GM23338 (cell line): ENCODE data around the gene ZC3H7A. TPM values are rescaled to one million over a fixed set of nuclear protein-coding genes. Genes with fewer than 3 reads are reported as not detected.

Source experiments
- ATAC-seq: fragments of 200-7000 bp; cut with Tn5 transposase; 3 replicates; pipeline ENCODE4 v1.9.1; 2020
- DNase-seq: peaks from one replicate; pipeline ENCODE4 v3.0.0-alpha.2; 2015; ENCODE audit warnings: low spot score
- H2AFZ ChIP-seq: fragments of 200-600 bp; sonication (generic); 2 replicates; pipeline ENCODE4 v1.8.0; 2016; ENCODE audit warnings: antibody characterized with exemption, mild to moderate bottlenecking, moderate library complexity
- H3F3A ChIP-seq: fragments of 200-600 bp; sonication (generic); replicated peaks from 2 replicates; pipeline ENCODE4 v1.8.0; 2017; ENCODE audit warnings: antibody characterized with exemption, mixed run types, low read depth
- H3K27ac ChIP-seq: fragments of 200-600 bp; sonication (generic); 2 replicates; pipeline ENCODE4 v1.6.1; 2016; ENCODE audit warnings: low read depth
- H3K27me3 ChIP-seq: fragments of 200-600 bp; sonication (generic); 2 replicates; pipeline ENCODE4 v1.8.0; 2016; ENCODE audit warnings: mild to moderate bottlenecking, mixed run types, moderate library complexity; ENCODE audit not compliant: insufficient read depth
- H3K36me3 ChIP-seq: fragments of 200-600 bp; sonication (generic); 2 replicates; pipeline ENCODE4 v1.8.0; 2016; ENCODE audit warnings: mild to moderate bottlenecking; ENCODE audit not compliant: insufficient read depth
- H3K4me1 ChIP-seq: fragments of 200-600 bp; sonication (generic); 2 replicates; pipeline ENCODE4 v1.8.0; 2016; ENCODE audit warnings: mild to moderate bottlenecking, moderate library complexity; ENCODE audit not compliant: insufficient read depth
- H3K4me2 ChIP-seq: fragments of 200-600 bp; sonication (generic); 2 replicates; pipeline ENCODE4 v1.7.1; 2017; ENCODE audit warnings: mixed run types
- H3K4me3 ChIP-seq: fragments of 200-600 bp; sonication (generic); 2 replicates; pipeline ENCODE4 v1.6.1; 2016; ENCODE audit warnings: mixed run types
- H3K79me2 ChIP-seq: fragments of 200-600 bp; sonication (generic); replicated peaks from 2 replicates; pipeline ENCODE4 v1.8.0; 2017; ENCODE audit warnings: mild to moderate bottlenecking; ENCODE audit not compliant: insufficient read depth
- H3K9me2 ChIP-seq: fragments of 200-600 bp; sonication (generic); 2 replicates; pipeline ENCODE4 v1.8.0; 2017; ENCODE audit not compliant: insufficient read depth
- H4K20me1 ChIP-seq: fragments of 200-600 bp; sonication (generic); replicated peaks from 2 replicates; pipeline ENCODE4 v1.8.0; 2017; ENCODE audit warnings: mild to moderate bottlenecking; ENCODE audit not compliant: insufficient read depth
- H3K27ac Mint-ChIP-seq: 2 replicates; pipeline ENCODE4 v1.8.0; 2020; ENCODE audit warnings: inconsistent platforms, mild to moderate bottlenecking, moderate library complexity, mixed read lengths
- H3K27me3 Mint-ChIP-seq: 3 replicates; pipeline ENCODE4 v1.8.0; 2022; ENCODE audit warnings: low read depth, mild to moderate bottlenecking, moderate library complexity, mixed read lengths, inconsistent platforms; ENCODE audit not compliant: insufficient read depth, poor library complexity
- H3K36me3 Mint-ChIP-seq: 3 replicates; pipeline ENCODE4 v1.8.0; 2021; ENCODE audit warnings: low read depth, mild to moderate bottlenecking, inconsistent platforms, moderate library complexity, mixed read lengths
- H3K4me1 Mint-ChIP-seq: 3 replicates; pipeline ENCODE4 v1.8.0; 2020; ENCODE audit warnings: mild to moderate bottlenecking, inconsistent platforms, mixed read lengths
- H3K4me3 Mint-ChIP-seq: 3 replicates; pipeline ENCODE4 v1.8.0; 2021; ENCODE audit warnings: moderate library complexity, mild to moderate bottlenecking, inconsistent platforms, mixed read lengths
- H3K9me3 Mint-ChIP-seq: 3 replicates; pipeline ENCODE4 v1.8.0; 2020; ENCODE audit warnings: moderate library complexity, mild to moderate bottlenecking, inconsistent platforms, mixed read lengths
- JUNB ChIP-seq: IDR thresholded peaks from one replicate; pipeline ENCODE4 v1.6.1; 2016; ENCODE audit warnings: antibody characterized with exemption; ENCODE audit not compliant: unreplicated experiment
- POLR2AphosphoS5 ChIP-seq: IDR thresholded peaks from 2 replicates; pipeline ENCODE4 v1.6.1; 2016; ENCODE audit warnings: antibody characterized with exemption, low read depth
- STAT1 ChIP-seq: IDR thresholded peaks from one replicate; pipeline ENCODE4 v1.6.1; 2016; ENCODE audit warnings: antibody characterized with exemption; ENCODE audit not compliant: unreplicated experiment
- ZNF462 ChIP-seq: fragments of 250-450 bp; sonication (Bioruptor Pico); IDR thresholded peaks from 2 replicates; pipeline ENCODE4 v1.5.0; 2020; ENCODE audit warnings: mild to moderate bottlenecking, moderate library complexity
- polyA plus RNA-seq: library from polyadenylated mRNA; unstranded; fragments of >200 nt; fragmentation: Nextera tagmentation; extraction: Ambion mirVana; gene quantifications from 2 replicates; pipeline ENCODE4 v1.2.1, GENCODE V29; 2016
- total RNA-seq: library from RNA; depleted of rRNA; stranded (reverse); fragments of >200 nt; shearing (Covaris generic); gene quantifications from 2 replicates; pipeline ENCODE4 v1.2.3, GENCODE V29; 2014
- TF ChIP-seq, protein P1 (sequence below): IDR thresholded peaks from 2 replicates; pipeline ENCODE4 v1.6.1; 2016; ENCODE audit warnings: antibody characterized with exemption

The ZC3H7A gene
- total and polyA plus RNA-seq, 2 experiments from 2014 or later = 32.7 to 42.2 TPM

DNA sequence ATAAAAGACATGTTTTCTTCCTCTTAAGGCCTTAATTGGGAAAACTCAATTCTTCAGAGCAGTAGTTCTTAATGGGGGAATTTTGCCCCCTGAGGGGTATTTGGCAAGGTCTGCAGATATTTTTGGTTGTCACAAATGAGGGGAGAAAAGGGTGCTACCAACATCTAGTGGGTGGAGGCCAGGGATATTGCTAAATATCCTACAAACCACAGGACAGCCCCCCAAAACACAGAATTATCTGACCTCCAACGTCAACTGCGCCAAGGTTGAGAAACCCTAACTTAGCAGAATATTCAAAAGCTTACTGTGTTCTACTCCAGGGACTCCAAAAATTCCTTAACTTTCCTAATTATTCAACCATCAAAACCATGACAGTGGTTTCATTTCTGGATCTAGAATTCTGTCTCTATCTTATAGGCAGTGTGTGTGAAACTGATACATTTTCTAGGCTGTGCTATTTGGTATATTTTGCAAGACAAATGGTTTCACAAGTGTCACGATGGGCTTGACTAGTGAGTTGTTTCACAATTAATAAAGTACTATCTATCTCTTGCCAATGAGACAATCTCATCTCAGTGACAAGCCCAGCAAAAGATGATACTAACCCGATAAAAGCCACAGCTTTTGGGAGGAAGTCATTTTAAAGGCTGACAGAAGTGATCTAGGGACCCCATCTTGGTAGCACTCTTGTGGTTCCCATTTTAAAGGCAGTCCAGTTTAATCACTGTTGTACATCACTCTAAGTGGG, 69.1 kb downstream of the ZC3H7A start:
- no peak overlapping the region for H3K4me3 Mint-ChIP-seq
- no peaks in the 10 kb centered on the region for H3K4me1 ChIP-seq
- DNase-seq (no peak), ATAC-seq (no peak)
- H3K36me3 Mint-ChIP-seq = peaks cover 17% of the 10 kb centered on the region; the same call in 2 of the 3 replicates
- peaks cover 13% of the 10 kb centered on the region for H3K79me2 ChIP-seq
- H3F3A ChIP-seq = no peaks in the 10 kb centered on the region
- H3K36me3 ChIP-seq = peaks cover 2% of the 10 kb centered on the region; the same call in 1 of the 2 replicates
- H3K27ac ChIP-seq = no peak overlapping the region
- no peaks in the 10 kb centered on the region for H3K9me3 Mint-ChIP-seq
- H3K4me2 ChIP-seq = no peak overlapping the region
- no peaks in the 10 kb centered on the region for H3K9me2 ChIP-seq
- no peak overlapping the region for H2AFZ ChIP-seq
- H3K27me3 ChIP-seq = no peaks in the 10 kb centered on the region
- H3K27ac Mint-ChIP-seq = no peak overlapping the region
- TF ChIP-seq POLR2AphosphoS5 = no peak
- TF ChIP-seq, protein P1, sequence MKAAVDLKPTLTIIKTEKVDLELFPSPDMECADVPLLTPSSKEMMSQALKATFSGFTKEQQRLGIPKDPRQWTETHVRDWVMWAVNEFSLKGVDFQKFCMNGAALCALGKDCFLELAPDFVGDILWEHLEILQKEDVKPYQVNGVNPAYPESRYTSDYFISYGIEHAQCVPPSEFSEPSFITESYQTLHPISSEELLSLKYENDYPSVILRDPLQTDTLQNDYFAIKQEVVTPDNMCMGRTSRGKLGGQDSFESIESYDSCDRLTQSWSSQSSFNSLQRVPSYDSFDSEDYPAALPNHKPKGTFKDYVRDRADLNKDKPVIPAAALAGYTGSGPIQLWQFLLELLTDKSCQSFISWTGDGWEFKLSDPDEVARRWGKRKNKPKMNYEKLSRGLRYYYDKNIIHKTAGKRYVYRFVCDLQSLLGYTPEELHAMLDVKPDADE = no peak
- no peak for TF ChIP-seq ZNF462 (CRISPR knock-in tag)
- no peak for TF ChIP-seq STAT1
- no peak for TF ChIP-seq JUNB
- no peaks in the 10 kb centered on the region for H3K4me1 Mint-ChIP-seq
- no peak overlapping the region for H3K4me3 ChIP-seq
- 0 out of 2 replicates have a peak, but pooled peaks cover 3% of the 10 kb centered on the region for H4K20me1 ChIP-seq
- no peaks in the 10 kb centered on the region for H3K27me3 Mint-ChIP-seq
